ENCODE measurements around the gene MMP20. TPM values are rescaled to one million over a fixed set of nuclear protein-coding genes. Genes with fewer than 3 reads are reported as not detected.

The MMP20 gene
- total and polyA plus RNA-seq, 2 of the 13 experiments (the other 11 are each of a cell fraction or from before 2014, with no cell fraction given): 0.05 TPM; not detected in 1

DNA sequence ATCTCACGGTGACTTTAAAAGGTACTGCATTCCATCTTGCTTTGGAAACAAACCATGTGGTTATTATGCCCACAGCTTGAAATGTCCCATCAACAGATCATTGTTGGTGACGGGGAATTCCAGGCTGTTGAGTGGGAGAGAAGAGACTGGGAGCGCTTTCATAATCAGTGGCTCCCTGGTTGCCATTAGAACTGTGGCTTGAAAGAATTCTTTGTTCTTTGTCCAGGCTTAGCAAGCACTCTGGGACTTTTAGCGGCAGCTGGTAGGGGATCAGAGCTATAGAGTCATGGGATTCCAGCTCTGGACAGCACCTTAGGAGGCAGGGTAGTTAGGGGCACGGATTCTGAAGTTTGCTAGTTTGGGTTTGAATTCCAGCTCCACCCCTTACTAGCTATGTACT, 22.0 kb downstream of the MMP20 start (continued):
- TF ChIP-seq ATAD3A (CRISPR knock-in tag; IDR thresholded peaks at IDR 0.05) (no peak), SRY (CRISPR knock-in tag; IDR thresholded peaks at IDR 0.05) (no peak), ZNF496 (CRISPR knock-in tag; IDR thresholded peaks at IDR 0.05; ENCODE audit: insufficient replicate concordance) (no peak), AGO1 (IDR thresholded peaks at IDR 0.05; ENCODE audit: low read depth, low read length, poor library complexity, severe bottlenecking) (no peak), HOXA9 (CRISPR knock-in tag; IDR thresholded peaks at IDR 0.05; ENCODE audit: borderline replicate concordance) (no peak), ISL2 (CRISPR knock-in tag; IDR thresholded peaks at IDR 0.05) (peak; percentile 74), ZNF629 (CRISPR knock-in tag; conservative IDR thresholded peaks at IDR 0.05) (no peak), TOE1 (CRISPR knock-in tag; IDR thresholded peaks at IDR 0.05) (no peak), AGO2 (optimal IDR thresholded peaks at IDR 0.05; ENCODE audit: low read depth, low read length) (no peak), CBFB (CRISPR knock-in tag; IDR thresholded peaks at IDR 0.05) (0 out of 2 replicates have a peak, but pooled peaks have one; percentile 43), SIN3A (IDR thresholded peaks at IDR 0.05; ENCODE audit: borderline replicate concordance, low read depth, low read length) (no peak), ZFY (CRISPR knock-in tag; IDR thresholded peaks at IDR 0.05) (no peak), YEATS4 (CRISPR knock-in tag; IDR thresholded peaks at IDR 0.05; ENCODE audit: borderline replicate concordance) (0 out of 2 replicates have a peak, but pooled peaks have one; percentile 31), GABPA (IDR thresholded peaks at IDR 0.05; ENCODE audit: low read depth, low read length) (no peak), GABPA (CRISPR knock-in tag; IDR thresholded peaks at IDR 0.05; ENCODE audit: low read depth) (no peak), SALL1 (CRISPR knock-in tag; IDR thresholded peaks at IDR 0.05) (peak; percentile 65), U2AF1 (optimal IDR thresholded peaks at IDR 0.05; ENCODE audit: low read depth, low read length) (no peak), THYN1 (CRISPR knock-in tag; IDR thresholded peaks at IDR 0.05; ENCODE audit: borderline replicate concordance, low read depth) (no peak)
- TF ChIP-seq, protein P1, sequence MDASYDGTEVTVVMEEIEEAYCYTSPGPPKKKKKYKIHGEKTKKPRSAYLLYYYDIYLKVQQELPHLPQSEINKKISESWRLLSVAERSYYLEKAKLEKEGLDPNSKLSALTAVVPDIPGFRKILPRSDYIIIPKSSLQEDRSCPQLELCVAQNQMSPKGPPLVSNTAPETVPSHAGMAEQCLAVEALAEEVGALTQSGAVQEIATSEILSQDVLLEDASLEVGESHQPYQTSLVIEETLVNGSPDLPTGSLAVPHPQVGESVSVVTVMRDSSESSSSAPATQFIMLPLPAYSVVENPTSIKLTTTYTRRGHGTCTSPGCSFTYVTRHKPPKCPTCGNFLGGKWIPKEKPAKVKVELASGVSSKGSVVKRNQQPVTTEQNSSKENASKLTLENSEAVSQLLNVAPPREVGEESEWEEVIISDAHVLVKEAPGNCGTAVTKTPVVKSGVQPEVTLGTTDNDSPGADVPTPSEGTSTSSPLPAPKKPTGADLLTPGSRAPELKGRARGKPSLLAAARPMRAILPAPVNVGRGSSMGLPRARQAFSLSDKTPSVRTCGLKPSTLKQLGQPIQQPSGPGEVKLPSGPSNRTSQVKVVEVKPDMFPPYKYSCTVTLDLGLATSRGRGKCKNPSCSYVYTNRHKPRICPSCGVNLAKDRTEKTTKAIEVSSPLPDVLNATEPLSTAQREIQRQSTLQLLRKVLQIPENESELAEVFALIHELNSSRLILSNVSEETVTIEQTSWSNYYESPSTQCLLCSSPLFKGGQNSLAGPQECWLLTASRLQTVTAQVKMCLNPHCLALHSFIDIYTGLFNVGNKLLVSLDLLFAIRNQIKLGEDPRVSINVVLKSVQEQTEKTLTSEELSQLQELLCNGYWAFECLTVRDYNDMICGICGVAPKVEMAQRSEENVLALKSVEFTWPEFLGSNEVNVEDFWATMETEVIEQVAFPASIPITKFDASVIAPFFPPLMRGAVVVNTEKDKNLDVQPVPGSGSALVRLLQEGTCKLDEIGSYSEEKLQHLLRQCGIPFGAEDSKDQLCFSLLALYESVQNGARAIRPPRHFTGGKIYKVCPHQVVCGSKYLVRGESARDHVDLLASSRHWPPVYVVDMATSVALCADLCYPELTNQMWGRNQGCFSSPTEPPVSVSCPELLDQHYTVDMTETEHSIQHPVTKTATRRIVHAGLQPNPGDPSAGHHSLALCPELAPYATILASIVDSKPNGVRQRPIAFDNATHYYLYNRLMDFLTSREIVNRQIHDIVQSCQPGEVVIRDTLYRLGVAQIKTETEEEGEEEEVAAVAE (CRISPR knock-in tag; IDR thresholded peaks at IDR 0.05; ENCODE audit: borderline replicate concordance): no peak
- TF ChIP-seq, protein P2, sequence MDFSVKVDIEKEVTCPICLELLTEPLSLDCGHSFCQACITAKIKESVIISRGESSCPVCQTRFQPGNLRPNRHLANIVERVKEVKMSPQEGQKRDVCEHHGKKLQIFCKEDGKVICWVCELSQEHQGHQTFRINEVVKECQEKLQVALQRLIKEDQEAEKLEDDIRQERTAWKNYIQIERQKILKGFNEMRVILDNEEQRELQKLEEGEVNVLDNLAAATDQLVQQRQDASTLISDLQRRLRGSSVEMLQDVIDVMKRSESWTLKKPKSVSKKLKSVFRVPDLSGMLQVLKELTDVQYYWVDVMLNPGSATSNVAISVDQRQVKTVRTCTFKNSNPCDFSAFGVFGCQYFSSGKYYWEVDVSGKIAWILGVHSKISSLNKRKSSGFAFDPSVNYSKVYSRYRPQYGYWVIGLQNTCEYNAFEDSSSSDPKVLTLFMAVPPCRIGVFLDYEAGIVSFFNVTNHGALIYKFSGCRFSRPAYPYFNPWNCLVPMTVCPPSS (IDR thresholded peaks at IDR 0.05): no peak
- TF ChIP-seq, protein P3, sequence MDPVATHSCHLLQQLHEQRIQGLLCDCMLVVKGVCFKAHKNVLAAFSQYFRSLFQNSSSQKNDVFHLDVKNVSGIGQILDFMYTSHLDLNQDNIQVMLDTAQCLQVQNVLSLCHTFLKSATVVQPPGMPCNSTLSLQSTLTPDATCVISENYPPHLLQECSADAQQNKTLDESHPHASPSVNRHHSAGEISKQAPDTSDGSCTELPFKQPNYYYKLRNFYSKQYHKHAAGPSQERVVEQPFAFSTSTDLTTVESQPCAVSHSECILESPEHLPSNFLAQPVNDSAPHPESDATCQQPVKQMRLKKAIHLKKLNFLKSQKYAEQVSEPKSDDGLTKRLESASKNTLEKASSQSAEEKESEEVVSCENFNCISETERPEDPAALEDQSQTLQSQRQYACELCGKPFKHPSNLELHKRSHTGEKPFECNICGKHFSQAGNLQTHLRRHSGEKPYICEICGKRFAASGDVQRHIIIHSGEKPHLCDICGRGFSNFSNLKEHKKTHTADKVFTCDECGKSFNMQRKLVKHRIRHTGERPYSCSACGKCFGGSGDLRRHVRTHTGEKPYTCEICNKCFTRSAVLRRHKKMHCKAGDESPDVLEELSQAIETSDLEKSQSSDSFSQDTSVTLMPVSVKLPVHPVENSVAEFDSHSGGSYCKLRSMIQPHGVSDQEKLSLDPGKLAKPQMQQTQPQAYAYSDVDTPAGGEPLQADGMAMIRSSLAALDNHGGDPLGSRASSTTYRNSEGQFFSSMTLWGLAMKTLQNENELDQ (CRISPR knock-in tag; IDR thresholded peaks at IDR 0.05; ENCODE audit: borderline replicate concordance): no peak
- TF ChIP-seq, protein P4, sequence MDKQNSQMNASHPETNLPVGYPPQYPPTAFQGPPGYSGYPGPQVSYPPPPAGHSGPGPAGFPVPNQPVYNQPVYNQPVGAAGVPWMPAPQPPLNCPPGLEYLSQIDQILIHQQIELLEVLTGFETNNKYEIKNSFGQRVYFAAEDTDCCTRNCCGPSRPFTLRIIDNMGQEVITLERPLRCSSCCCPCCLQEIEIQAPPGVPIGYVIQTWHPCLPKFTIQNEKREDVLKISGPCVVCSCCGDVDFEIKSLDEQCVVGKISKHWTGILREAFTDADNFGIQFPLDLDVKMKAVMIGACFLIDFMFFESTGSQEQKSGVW (CRISPR knock-in tag; IDR thresholded peaks at IDR 0.05; ENCODE audit: borderline replicate concordance): no peak

Data from HepG2 (cell line).